Astrocyte (in vitro differentiated cells and primary cell): ENCODE measurements around the gene RPN2. TPM values are rescaled to one million over a fixed set of nuclear protein-coding genes. Genes with fewer than 3 reads are reported as not detected.

ENCODE experiments used
- DNase-seq: peaks from one replicate; pipeline ENCODE4 v3.0.0-alpha.2; 2010; ENCODE audit warnings: low read depth
- FAIRE-seq: peaks from 2 replicates; lab custom pipeline; 2011; peaks lifted over from hg19 to GRCh38; lab: Jason Lieb, UNC
- H2AFZ ChIP-seq: 2 replicates; pipeline ENCODE4 v1.6.0; 2012; ENCODE audit warnings: low read depth, low read length, inconsistent platforms
- H3K27ac ChIP-seq: 2 replicates; pipeline ENCODE4 v1.5.1; 2011; ENCODE audit warnings: low read depth, low read length, inconsistent platforms
- H3K27me3 ChIP-seq: 2 replicates; pipeline ENCODE4 v1.6.0; 2011; ENCODE audit warnings: low read length, inconsistent platforms; ENCODE audit not compliant: insufficient read depth
- H3K36me3 ChIP-seq: 2 replicates; pipeline ENCODE4 v1.5.1; 2011; ENCODE audit warnings: low read length, inconsistent platforms; ENCODE audit not compliant: insufficient read depth
- H3K4me1 ChIP-seq: 2 replicates; pipeline ENCODE4 v1.5.1; 2011; ENCODE audit warnings: low read length, inconsistent platforms; ENCODE audit not compliant: insufficient read depth
- H3K4me2 ChIP-seq: 2 replicates; pipeline ENCODE4 v1.6.0; 2012; ENCODE audit warnings: low read length, inconsistent platforms
- H3K4me3 ChIP-seq: 2 replicates; pipeline ENCODE4 v1.5.1; 2011; ENCODE audit warnings: low read depth, mild to moderate bottlenecking, low read length, inconsistent platforms; ENCODE audit not compliant: insufficient read depth
- H3K79me2 ChIP-seq: 2 replicates; pipeline ENCODE4 v1.6.0; 2012; ENCODE audit warnings: mild to moderate bottlenecking, low read length, inconsistent platforms; ENCODE audit not compliant: insufficient read depth
- H3K9ac ChIP-seq: 2 replicates; pipeline ENCODE4 v1.6.0; 2012; ENCODE audit warnings: mild to moderate bottlenecking, low read length, inconsistent platforms
- H3K9me3 ChIP-seq: 2 replicates; pipeline ENCODE4 v1.5.1; 2012; ENCODE audit warnings: low read depth, mild to moderate bottlenecking, low read length, inconsistent platforms; ENCODE audit not compliant: insufficient read depth
- H4K20me1 ChIP-seq: 2 replicates; pipeline ENCODE4 v1.6.0; 2012; ENCODE audit warnings: low read length, inconsistent platforms; ENCODE audit not compliant: insufficient read depth
- H3K27ac Mint-ChIP-seq: one replicate; pipeline ENCODE4 v1.8.0; 2021; ENCODE audit warnings: mild to moderate bottlenecking, mixed read lengths; ENCODE audit not compliant: unreplicated experiment
- H3K27me3 Mint-ChIP-seq: one replicate; pipeline ENCODE4 v1.8.0; 2021; ENCODE audit warnings: low read depth, mixed read lengths; ENCODE audit not compliant: unreplicated experiment
- H3K36me3 Mint-ChIP-seq: one replicate; pipeline ENCODE4 v1.8.0; 2021; ENCODE audit warnings: low read depth, mixed read lengths; ENCODE audit not compliant: unreplicated experiment
- H3K4me1 Mint-ChIP-seq: one replicate; pipeline ENCODE4 v1.8.0; 2021; ENCODE audit warnings: low read depth, mixed read lengths; ENCODE audit not compliant: unreplicated experiment
- H3K4me3 Mint-ChIP-seq: one replicate; pipeline ENCODE4 v1.8.0; 2021; ENCODE audit warnings: mild to moderate bottlenecking, moderate library complexity, mixed read lengths; ENCODE audit not compliant: unreplicated experiment
- H3K9me3 Mint-ChIP-seq: one replicate; pipeline ENCODE4 v1.8.0; 2021; ENCODE audit warnings: mild to moderate bottlenecking, mixed read lengths; ENCODE audit not compliant: unreplicated experiment
- CTCF ChIP-seq: IDR thresholded peaks from 2 replicates; pipeline ENCODE4 v1.5.1; 2011; ENCODE audit warnings: low read depth, mild to moderate bottlenecking, inconsistent platforms, low read length, moderate library complexity; ENCODE audit not compliant: insufficient read depth
- EZH2 ChIP-seq: IDR thresholded peaks from 2 replicates; pipeline ENCODE4 v1.6.1; 2012; ENCODE audit warnings: mild to moderate bottlenecking, low read length, inconsistent platforms; ENCODE audit not compliant: insufficient read depth
- total RNA-seq: library from RNA; stranded (reverse); gene quantifications from 2 replicates; pipeline ENCODE4 v1.2.1, GENCODE V29; 2021

RPN2 gene
- total RNA-seq, 1 donor from 2014 or later, result 259 TPM

DNA sequence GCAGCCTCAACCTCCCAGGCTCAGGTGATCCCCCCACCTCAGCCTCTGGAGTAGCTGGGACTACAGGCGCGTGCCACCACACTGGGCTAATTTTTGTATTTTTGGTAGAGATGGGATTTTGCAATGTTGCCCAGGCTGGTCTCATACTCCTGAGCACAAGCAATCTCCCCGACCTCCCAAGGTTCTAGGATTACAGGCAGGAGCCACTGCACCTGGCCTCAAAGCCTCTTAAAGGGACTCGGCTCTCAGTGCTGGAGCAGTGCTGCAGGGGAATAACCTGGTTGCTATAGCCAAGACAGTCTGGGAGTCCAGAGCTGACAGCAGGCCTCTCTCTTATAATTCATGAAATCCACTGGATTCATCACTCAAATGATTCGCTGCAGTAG is 65.4 kb downstream of the RPN2 start:
- Mint-ChIP-seq H3K9me3 (no peaks in the 10 kb centered on the region), H3K4me3 (no peak overlapping the region), H3K27ac (no peak overlapping the region), H3K4me1 (no peaks in the 10 kb centered on the region), H3K27me3 (no peaks in the 10 kb centered on the region), H3K36me3 (peaks cover 2% of the 10 kb centered on the region)
- H2AFZ ChIP-seq, result no peak overlapping the region
- no peak overlapping the region for H3K4me3 ChIP-seq
- no peaks in the 10 kb centered on the region for H3K9me3 ChIP-seq
- no peak for FAIRE-seq
- no peaks in the 10 kb centered on the region for H3K79me2 ChIP-seq
- DNase-seq, result no peak
- no peak overlapping the region for H3K27ac ChIP-seq
- no peaks in the 10 kb centered on the region for H3K4me1 ChIP-seq
- H4K20me1 ChIP-seq, result peaks cover 22% of the 10 kb centered on the region
- no peak for TF ChIP-seq CTCF
- no peak for TF ChIP-seq EZH2
- H3K9ac ChIP-seq, result no peak overlapping the region
- peaks cover 29% of the 10 kb centered on the region for H3K36me3 ChIP-seq
- no peaks in the 10 kb centered on the region for H3K27me3 ChIP-seq
- H3K4me2 ChIP-seq, result no peak overlapping the region

DNA sequence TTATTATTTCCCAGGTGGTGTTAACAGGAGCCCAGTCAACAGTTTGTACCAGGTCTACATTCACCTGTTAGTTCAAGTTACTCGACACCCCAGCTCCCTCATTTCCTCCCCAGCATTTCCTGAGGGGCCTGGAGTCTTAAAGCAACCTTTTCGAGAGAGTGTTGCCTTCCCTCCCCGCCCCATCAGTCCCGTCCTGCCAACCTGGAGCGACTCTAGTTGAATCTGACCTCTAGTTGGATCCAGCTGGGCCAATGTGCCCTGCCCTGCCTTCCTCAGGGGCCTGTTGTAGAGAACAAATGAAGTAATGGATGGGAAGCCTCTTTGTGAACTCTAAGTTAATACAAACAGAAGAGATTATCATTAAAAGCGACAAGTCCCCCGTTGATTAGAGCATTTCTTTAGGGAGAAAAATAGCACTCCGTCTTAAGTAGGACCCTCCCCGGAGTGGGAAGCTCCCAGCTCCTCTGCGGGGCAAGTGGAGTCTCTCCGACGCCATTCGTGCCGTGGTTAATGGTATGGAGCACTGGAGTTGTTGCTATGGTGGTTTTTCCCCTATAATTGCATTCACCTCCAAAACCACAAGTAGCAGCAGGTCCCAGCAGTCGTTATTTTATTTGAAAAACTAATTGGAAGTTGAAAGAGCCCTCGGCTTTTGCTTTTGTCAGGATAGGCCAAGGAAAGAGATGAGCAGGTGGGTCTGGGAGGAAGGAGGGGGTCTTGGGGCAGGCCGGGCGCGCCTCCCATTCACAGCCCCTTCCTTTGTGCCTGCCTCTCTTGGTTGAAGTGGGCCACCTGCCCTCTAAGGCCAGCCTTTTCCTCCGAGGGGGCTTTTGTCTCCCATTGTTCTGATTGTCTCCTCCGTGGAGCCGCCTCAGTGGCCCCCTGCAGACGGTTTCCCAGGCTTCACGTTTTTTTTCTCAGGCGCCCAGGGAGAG is 66.4 kb downstream of the RPN2 start:
- Histone ChIP-seq H3K4me1 (no peaks in the 10 kb centered on the region), H3K9me3 (no peaks in the 10 kb centered on the region), H3K4me3 (no peak overlapping the region), H3K27me3 (no peaks in the 10 kb centered on the region), H4K20me1 (peaks cover 14% of the 10 kb centered on the region), H3K79me2 (no peaks in the 10 kb centered on the region), H3K36me3 (peaks cover 23% of the 10 kb centered on the region), H3K27ac (no peak overlapping the region), H2AFZ (no peak overlapping the region), H3K9ac (no peak overlapping the region), H3K4me2 (no peak overlapping the region)
- DNase-seq (no peak), FAIRE-seq (no peak)
- Mint-ChIP-seq H3K4me1 (no peaks in the 10 kb centered on the region), H3K9me3 (no peaks in the 10 kb centered on the region), H3K36me3 (peaks cover 2% of the 10 kb centered on the region), H3K27me3 (no peaks in the 10 kb centered on the region), H3K4me3 (no peak overlapping the region), H3K27ac (no peak overlapping the region)
- TF ChIP-seq EZH2, result no peak
- no peak for TF ChIP-seq CTCF

- H3K4me1 Mint-ChIP-seq, result no peaks in the 10 kb centered on the region
- H3K4me3 Mint-ChIP-seq, result no peak overlapping the region
- H3K36me3 ChIP-seq, result peaks cover 13% of the 10 kb centered on the region
- H3K9ac ChIP-seq, result no peak overlapping the region
- H3K36me3 Mint-ChIP-seq, result peaks cover 2% of the 10 kb centered on the region
- H4K20me1 ChIP-seq, result peaks cover 2% of the 10 kb centered on the region
- H3K9me3 Mint-ChIP-seq, result no peaks in the 10 kb centered on the region
- no peaks in the 10 kb centered on the region for H3K79me2 ChIP-seq
- TF ChIP-seq CTCF, result no peak
- no peak for TF ChIP-seq EZH2
- H3K4me2 ChIP-seq, result no peak overlapping the region
- no peak overlapping the region for H2AFZ ChIP-seq
- H3K4me1 ChIP-seq, result no peaks in the 10 kb centered on the region
- no peak overlapping the region for H3K27ac Mint-ChIP-seq
- no peaks in the 10 kb centered on the region for H3K9me3 ChIP-seq
- FAIRE-seq (no peak), DNase-seq (no peak)
- no peaks in the 10 kb centered on the region for H3K27me3 Mint-ChIP-seq
- H3K4me3 ChIP-seq, result no peak overlapping the region
- no peak overlapping the region for H3K27ac ChIP-seq
- no peaks in the 10 kb centered on the region for H3K27me3 ChIP-seq
Observed at GRCh38 chr20:37246736-37247135, 67.6 kb downstream of the RPN2 start.
